Liver (tissue), 2 donors: ENCODE measurements around the gene C3orf18.

Experiments
- CTCF ChIP-seq: fragments of 150-350 bp; IDR thresholded peaks from 2 replicates; pipeline ENCODE4 v1.5.1; 2017; ENCODE audit warnings: improper control_type of control experiment, low read depth, low read length; ENCODE audit not compliant: missing input control
- TF ChIP-seq, protein P1 (sequence below): IDR thresholded peaks from 2 replicates; pipeline ENCODE4 v1.6.1; 2016; ENCODE audit warnings: antibody characterized with exemption
- donor health status: healthy.

DNA sequence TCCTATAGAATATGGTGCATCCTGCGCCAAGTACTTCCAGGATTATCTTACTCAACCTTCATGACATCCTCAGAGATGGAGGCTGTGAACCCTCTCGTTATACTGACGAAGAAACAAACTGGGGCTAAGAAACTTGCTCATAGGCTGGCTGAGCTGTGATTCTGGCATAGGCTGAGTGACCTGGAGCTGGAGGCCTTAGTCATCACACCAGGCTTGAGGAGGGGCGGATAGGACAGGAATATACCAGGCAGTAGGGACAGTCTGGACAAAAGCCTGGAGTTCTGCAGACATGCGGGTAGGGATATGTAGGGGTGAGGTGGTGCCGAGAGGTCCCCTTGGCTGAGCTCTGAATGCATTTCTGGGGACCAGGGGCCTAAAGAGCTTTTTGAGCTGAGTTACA lies 19.8 kb upstream of the C3orf18 start:
- TF ChIP-seq, protein P1, sequence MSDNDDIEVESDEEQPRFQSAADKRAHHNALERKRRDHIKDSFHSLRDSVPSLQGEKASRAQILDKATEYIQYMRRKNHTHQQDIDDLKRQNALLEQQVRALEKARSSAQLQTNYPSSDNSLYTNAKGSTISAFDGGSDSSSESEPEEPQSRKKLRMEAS: no peak
- TF ChIP-seq CTCF: no peak
